ENCODE results near the gene ZFAND2A.

GRCh38 chr7:1154172-1154739, 5.7 kb downstream of the ZFAND2A start:
- TF ChIP-seq CTCF (IDR thresholded peaks at IDR 0.05) (no peak), POLR2A (IDR thresholded peaks at IDR 0.05) (no peak)

Data from thyroid gland (tissue), 4 donors.